HAP-1 (cell line): ENCODE measurements around the gene TLR5.
"Not testable (repeated sequence)": the region's sequence is repeated elsewhere in the genome, so short reads cannot be mapped to it uniquely, and the experiment has no call there.

Source experiments
- DNase-seq, 2 experiments: peaks; one replicate each; pipeline ENCODE4 v3.0.0-alpha.2; 2016 to 2020; ENCODE audit warnings: low spot score in 2 of 2
- H3K27me3 ChIP-seq: fragments of 250-450 bp; sonication (Bioruptor Pico); 2 replicates; pipeline ENCODE4 v1.5.1; 2020; ENCODE audit warnings: low read depth, mild to moderate bottlenecking, moderate library complexity
- H3K36me3 ChIP-seq: fragments of 250-450 bp; sonication (Bioruptor Pico); replicated peaks from 2 replicates; pipeline ENCODE4 v1.5.1; 2020; ENCODE audit warnings: mild to moderate bottlenecking
- H3K4me1 ChIP-seq: fragments of 250-450 bp; sonication (Bioruptor Pico); 2 replicates; pipeline ENCODE4 v1.5.1; 2020; ENCODE audit warnings: mild to moderate bottlenecking
- H3K4me3 ChIP-seq: fragments of 250-450 bp; sonication (Bioruptor Pico); 2 replicates; pipeline ENCODE4 v1.5.1; 2020; ENCODE audit warnings: mild to moderate bottlenecking, moderate library complexity
- H3K9me3 ChIP-seq: fragments of 250-450 bp; sonication (Bioruptor Pico); 2 replicates; pipeline ENCODE4 v1.5.1; 2020; ENCODE audit warnings: mild to moderate bottlenecking, moderate library complexity
- in situ Hi-C: fragments of 300-500 bp; cut with MboI; formaldehyde crosslinking; loops from 3 replicates; pipeline ENCODE4 v1.14.3; 2020; ENCODE audit warnings: low sequenced_read_pairs, inconsistent platforms, mixed read lengths

TLR5 gene

GRCh38 chr1:223175032-223175431 lies 32.0 kb upstream of the TLR5 start:
- no peaks in the 10 kb centered on the region for H3K27me3 ChIP-seq
- in situ Hi-C loops, result no loop called here
- DNase-seq, result no peak
- no peaks in the 10 kb centered on the region for H3K4me1 ChIP-seq
- H3K36me3 ChIP-seq, result no peaks in the 10 kb centered on the region
- no peaks in the 10 kb centered on the region for H3K9me3 ChIP-seq
- no peak overlapping the region for H3K4me3 ChIP-seq

- H3K4me3 ChIP-seq, H3K9me3 ChIP-seq, DNase-seq, H3K4me1 ChIP-seq, H3K36me3 ChIP-seq, H3K27me3 ChIP-seq, in situ Hi-C loops: not testable (repeated sequence)
Measured at GRCh38 chr1:223169458-223169857, 26.4 kb upstream of the TLR5 start.

GRCh38 chr1:223161321-223161720 lies 18.3 kb upstream of the TLR5 start:
- Histone ChIP-seq H3K4me1 (no peaks in the 10 kb centered on the region), H3K27me3 (peaks cover 2% of the 10 kb centered on the region; the same call in 1 of the 2 replicates)

GRCh38 chr1:223156343-223156742 lies 13.3 kb upstream of the TLR5 start:
- Histone ChIP-seq H3K36me3 (no peaks in the 10 kb centered on the region), H3K9me3 (no peaks in the 10 kb centered on the region), H3K4me3 (no peak overlapping the region), H3K27me3 (peaks cover 2% of the 10 kb centered on the region; the same call in 1 of the 2 replicates), H3K4me1 (no peaks in the 10 kb centered on the region)
- in situ Hi-C loops, result no loop called here
- no peak for DNase-seq

More at GRCh38 chr1:223161321-223161720, 18.3 kb upstream of the TLR5 start:
- no peak for DNase-seq
- Histone ChIP-seq H3K36me3 (no peaks in the 10 kb centered on the region), H3K4me3 (no peak overlapping the region), H3K9me3 (no peaks in the 10 kb centered on the region)
- in situ Hi-C loops, result no loop called here

- Histone ChIP-seq H3K36me3 (no peaks in the 10 kb centered on the region), H3K4me3 (no peak overlapping the region), H3K27me3 (no peaks in the 10 kb centered on the region; the same call in 1 of the 2 replicates), H3K9me3 (no peaks in the 10 kb centered on the region), H3K4me1 (no peaks in the 10 kb centered on the region)
- DNase-seq, result no peak
- in situ Hi-C loops, result no loop called here
Measured at GRCh38 chr1:223155153-223155552, 12.1 kb upstream of the TLR5 start.

GRCh38 chr1:223153177-223154119 lies 10.4 kb upstream of the TLR5 start:
- Histone ChIP-seq H3K4me1 (no peaks in the 10 kb centered on the region), H3K27me3 (no peaks in the 10 kb centered on the region; the same call in 1 of the 2 replicates), H3K4me3 (no peak overlapping the region), H3K36me3 (no peaks in the 10 kb centered on the region), H3K9me3 (no peaks in the 10 kb centered on the region)
- in situ Hi-C loops, result no loop called here
- no peak for DNase-seq

GRCh38 chr1:223152399-223152798 lies 9.4 kb upstream of the TLR5 start:
- H3K9me3 ChIP-seq, result no peaks in the 10 kb centered on the region
- no peaks in the 10 kb centered on the region; the same call in 1 of the 2 replicates for H3K27me3 ChIP-seq
- no peaks in the 10 kb centered on the region for H3K4me1 ChIP-seq
- no peaks in the 10 kb centered on the region for H3K36me3 ChIP-seq
- in situ Hi-C loops, result no loop called here
- DNase-seq, result no peak
- no peak overlapping the region for H3K4me3 ChIP-seq

- H3K4me3 ChIP-seq, result no peak overlapping the region
Measured at GRCh38 chr1:223150443-223150842, 7.4 kb upstream of the TLR5 start.

GRCh38 chr1:223147873-223148272 lies 4.8 kb upstream of the TLR5 start:
- Histone ChIP-seq H3K9me3 (no peaks in the 10 kb centered on the region), H3K27me3 (no peaks in the 10 kb centered on the region), H3K36me3 (no peaks in the 10 kb centered on the region), H3K4me1 (no peaks in the 10 kb centered on the region), H3K4me3 (no peak overlapping the region)
- in situ Hi-C loops, result no loop called here
- DNase-seq, result no peak

More at GRCh38 chr1:223150443-223150842, 7.4 kb upstream of the TLR5 start:
- DNase-seq, result no peak
- no peaks in the 10 kb centered on the region for H3K9me3 ChIP-seq
- H3K36me3 ChIP-seq, result no peaks in the 10 kb centered on the region
- no peaks in the 10 kb centered on the region for H3K27me3 ChIP-seq
- in situ Hi-C loops, result no loop called here
- no peaks in the 10 kb centered on the region for H3K4me1 ChIP-seq

- Histone ChIP-seq H3K36me3 (no peaks in the 10 kb centered on the region), H3K4me3 (no peak overlapping the region), H3K4me1 (peaks cover 3% of the 10 kb centered on the region; the same call in 1 of the 2 replicates), H3K27me3 (no peaks in the 10 kb centered on the region), H3K9me3 (no peaks in the 10 kb centered on the region)
- in situ Hi-C loops, result no loop called here
- DNase-seq, result no peak
Measured at GRCh38 chr1:223147409-223147808, 4.4 kb upstream of the TLR5 start.

- H3K36me3 ChIP-seq, result no peaks in the 10 kb centered on the region
- no peaks in the 10 kb centered on the region for H3K27me3 ChIP-seq
- peaks cover 4% of the 10 kb centered on the region; the same call in 1 of the 2 replicates for H3K4me1 ChIP-seq
- H3K4me3 ChIP-seq, result no peak overlapping the region
- no peaks in the 10 kb centered on the region for H3K9me3 ChIP-seq
- in situ Hi-C loops, result no loop called here
- no peak for DNase-seq
Measured at GRCh38 chr1:223146745-223147144, 3.7 kb upstream of the TLR5 start.

GRCh38 chr1:223144914-223145313 lies 1.9 kb upstream of the TLR5 start:
- no peaks in the 10 kb centered on the region for H3K9me3 ChIP-seq
- in situ Hi-C loops, result no loop called here
- DNase-seq, result no peak
- no peak overlapping the region for H3K4me3 ChIP-seq
- H3K4me1 ChIP-seq, result peaks cover 4% of the 10 kb centered on the region; the same call in 1 of the 2 replicates
- no peaks in the 10 kb centered on the region for H3K36me3 ChIP-seq
- H3K27me3 ChIP-seq, result no peaks in the 10 kb centered on the region

- no peak for DNase-seq
- Histone ChIP-seq H3K4me1 (peaks cover 4% of the 10 kb centered on the region; the same call in 1 of the 2 replicates), H3K27me3 (no peaks in the 10 kb centered on the region), H3K36me3 (no peaks in the 10 kb centered on the region), H3K9me3 (no peaks in the 10 kb centered on the region), H3K4me3 (no peak overlapping the region)
- in situ Hi-C loops, result no loop called here
Measured at GRCh38 chr1:223144431-223144830, 1.4 kb upstream of the TLR5 start.

- in situ Hi-C loops, result no loop called here
- H3K4me3 ChIP-seq, result peak overlapping the region; percentile 31
- DNase-seq, result no peak
- peaks cover 4% of the 10 kb centered on the region; the same call in 1 of the 2 replicates for H3K4me1 ChIP-seq
- H3K36me3 ChIP-seq, result no peaks in the 10 kb centered on the region
- H3K9me3 ChIP-seq, result no peaks in the 10 kb centered on the region
- H3K27me3 ChIP-seq, result no peaks in the 10 kb centered on the region
Measured at GRCh38 chr1:223143537-223144248, 645 bp upstream of the TLR5 start.
